IPS-18a (cell line): ENCODE measurements around the gene NFKB2.

Source experiments
- H3K27ac ChIP-seq: one replicate; pipeline ENCODE4 v1.5.1; 2013; ENCODE audit warnings: low read length
- H3K27me3 ChIP-seq: one replicate; pipeline ENCODE4 v1.6.1; 2013; ENCODE audit warnings: mild to moderate bottlenecking, low read length; ENCODE audit not compliant: control insufficient read depth, insufficient read depth
- H3K36me3 ChIP-seq: one replicate; pipeline ENCODE4 v1.6.1; 2013; ENCODE audit warnings: low read depth, low read length; ENCODE audit not compliant: control insufficient read depth
- H3K4me1 ChIP-seq: one replicate; pipeline ENCODE4 v1.6.1; 2013; ENCODE audit warnings: low read depth, low read length; ENCODE audit not compliant: control insufficient read depth
- H3K4me3 ChIP-seq: one replicate; pipeline ENCODE4 v1.5.1; 2013; ENCODE audit warnings: low read length
- H3K9ac ChIP-seq: one replicate; pipeline ENCODE4 v1.6.1; 2013; ENCODE audit warnings: mild to moderate bottlenecking, low read length, moderate library complexity
- H3K9me3 ChIP-seq: one replicate; pipeline ENCODE4 v1.6.1; 2013; ENCODE audit warnings: low read depth, low read length; ENCODE audit not compliant: control insufficient read depth

The NFKB2 gene

GRCh38 chr10:102420714-102421506 lies 25.4 kb downstream of the NFKB2 start, which contains the start of gene FBXL15:
TSS of gene FBXL15 (plus strand) at chr10:102420836. CDS start at chr10:102421130, 294 bp downstream.
- Histone ChIP-seq H3K27ac (peak within 1 kb of the TSS; percentile 12), H3K9me3 (no peaks in the 10 kb centered on the region), H3K27me3 (peaks cover 14% of the 10 kb centered on the region), H3K9ac (peak within 1 kb of the TSS; percentile 63), H3K4me3 (peak within 1 kb of the TSS; percentile 84), H3K4me1 (peaks cover 5% of the 10 kb centered on the region), H3K36me3 (peaks cover 3% of the 10 kb centered on the region)

DNA sequence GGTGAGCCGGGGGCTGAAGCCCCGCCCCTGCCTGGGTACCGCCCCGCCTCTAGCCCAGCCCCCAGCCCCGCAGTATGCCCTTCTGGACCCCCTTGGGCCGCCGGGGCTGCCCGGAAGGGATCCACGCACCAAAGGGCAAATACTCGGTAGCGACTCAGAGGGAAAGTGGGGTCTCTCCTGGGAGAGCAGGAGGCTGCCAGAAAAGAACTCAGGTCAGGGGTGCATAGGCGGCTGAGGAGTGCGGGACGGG lies 25.9 kb downstream of the NFKB2 start:
- H3K4me1 ChIP-seq, result peaks cover 5% of the 10 kb centered on the region
- peaks cover 3% of the 10 kb centered on the region for H3K36me3 ChIP-seq
- H3K9ac ChIP-seq, result peak overlapping the region; percentile 63
- H3K4me3 ChIP-seq, result peak overlapping the region; percentile 84
- no peak overlapping the region for H3K27ac ChIP-seq
- H3K9me3 ChIP-seq, result no peaks in the 10 kb centered on the region
- peaks cover 14% of the 10 kb centered on the region for H3K27me3 ChIP-seq

DNA sequence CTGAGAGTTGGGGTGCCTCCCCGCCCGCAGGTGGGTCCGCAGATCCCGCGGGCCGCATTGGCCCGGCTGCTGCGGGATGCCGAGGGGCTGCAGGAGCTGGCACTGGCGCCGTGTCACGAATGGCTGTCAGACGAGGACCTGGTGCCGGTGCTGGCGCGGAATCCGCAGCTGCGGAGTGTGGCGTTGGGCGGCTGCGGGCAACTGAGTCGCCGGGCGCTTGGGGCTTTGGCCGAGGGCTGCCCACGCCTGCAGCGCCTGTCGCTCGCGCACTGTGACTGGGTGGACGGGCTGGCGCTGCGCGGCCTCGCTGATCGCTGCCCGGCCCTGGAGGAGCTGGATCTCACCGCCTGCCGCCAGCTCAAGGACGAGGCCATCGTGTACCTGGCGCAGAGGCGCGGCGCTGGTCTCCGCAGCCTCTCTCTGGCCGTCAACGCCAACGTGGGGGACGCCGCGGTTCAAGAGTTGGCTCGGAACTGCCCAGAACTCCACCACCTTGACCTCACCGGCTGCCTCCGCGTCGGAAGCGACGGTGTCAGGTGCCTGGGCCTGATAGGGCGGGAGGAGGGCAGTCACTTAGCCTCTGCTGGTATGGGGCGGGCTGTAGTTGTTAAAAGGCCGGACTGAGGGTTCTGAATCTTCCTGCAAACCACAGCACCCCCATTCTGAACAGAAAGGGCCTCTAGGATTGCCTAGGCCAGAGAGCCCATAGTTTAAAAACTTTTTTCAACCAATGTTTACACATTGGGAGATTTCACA lies 26.4 kb downstream of the NFKB2 start:
- peak overlapping the region; percentile 63 for H3K9ac ChIP-seq
- peaks cover 5% of the 10 kb centered on the region for H3K4me1 ChIP-seq

GRCh38 chr10:102422545-102423129 lies 27.1 kb downstream of the NFKB2 start:
- H3K4me3 ChIP-seq, result peak overlapping the region; percentile 84
- H3K36me3 ChIP-seq, result peaks cover 3% of the 10 kb centered on the region
- H3K9ac ChIP-seq, result no peak overlapping the region
- peaks cover 14% of the 10 kb centered on the region for H3K27me3 ChIP-seq
- no peak overlapping the region for H3K27ac ChIP-seq
- H3K9me3 ChIP-seq, result no peaks in the 10 kb centered on the region
- peaks cover 5% of the 10 kb centered on the region for H3K4me1 ChIP-seq

More for the DNA sequence above, 26.4 kb downstream of the NFKB2 start:
- peak overlapping the region; percentile 84 for H3K4me3 ChIP-seq
- H3K27ac ChIP-seq, result no peak overlapping the region
- peaks cover 3% of the 10 kb centered on the region for H3K36me3 ChIP-seq
- peaks cover 14% of the 10 kb centered on the region for H3K27me3 ChIP-seq
- no peaks in the 10 kb centered on the region for H3K9me3 ChIP-seq

DNA sequence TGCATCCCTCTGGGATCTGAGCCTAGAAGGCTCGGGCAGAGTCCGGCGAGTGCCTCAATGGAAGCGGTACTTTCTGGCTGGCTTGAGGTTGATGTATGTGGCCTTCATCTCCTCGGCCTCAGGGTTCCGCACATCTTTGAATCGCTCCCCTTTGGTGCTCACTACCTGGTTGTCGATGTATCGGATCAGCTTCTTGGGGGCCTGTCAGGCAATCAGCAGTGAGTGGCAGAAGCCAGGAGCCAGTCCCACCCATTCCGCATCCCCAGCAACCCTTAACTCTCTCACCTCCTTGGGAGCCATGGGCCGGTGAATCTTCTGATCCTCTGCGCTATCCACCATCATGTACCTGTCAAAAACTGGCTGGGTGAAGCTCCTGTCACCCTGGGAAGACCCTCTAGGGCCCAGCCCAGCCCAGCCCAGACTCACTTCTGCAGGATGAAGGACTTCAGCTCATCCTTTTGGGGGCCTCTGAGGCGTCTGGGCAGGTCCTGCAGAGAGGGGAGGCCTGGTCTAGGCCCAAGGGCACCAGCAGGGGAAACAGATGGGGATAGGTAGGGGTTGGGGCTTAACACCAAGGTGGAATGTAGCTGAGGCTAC lies 28.0 kb downstream of the NFKB2 start:
- Histone ChIP-seq H3K27ac (no peak overlapping the region), H3K4me3 (no peak overlapping the region), H3K27me3 (peaks cover 7% of the 10 kb centered on the region), H3K9ac (no peak overlapping the region), H3K9me3 (no peaks in the 10 kb centered on the region), H3K4me1 (peaks cover 5% of the 10 kb centered on the region), H3K36me3 (peaks cover 3% of the 10 kb centered on the region)

DNA sequence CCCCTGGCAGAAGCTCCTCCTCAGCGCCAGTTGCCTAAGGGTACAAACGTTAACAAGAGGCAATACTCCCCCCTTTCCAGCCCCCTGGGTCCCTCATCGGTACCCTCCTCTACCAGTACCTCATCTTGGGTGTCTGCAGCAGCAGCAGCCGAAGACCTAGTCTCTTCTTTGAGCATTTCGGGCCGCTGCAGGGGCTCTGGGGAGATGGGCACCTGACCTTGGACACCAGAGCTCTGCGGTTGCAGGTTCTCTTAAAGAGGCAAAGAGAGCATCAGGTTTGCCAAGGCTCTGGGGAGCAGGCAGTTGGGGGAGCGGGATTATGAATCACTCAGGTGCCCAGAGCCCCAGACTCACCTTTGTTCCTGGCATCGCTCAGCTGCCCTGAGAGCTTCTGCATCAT lies 28.6 kb downstream of the NFKB2 start:
- H3K27me3 ChIP-seq, result peaks cover 7% of the 10 kb centered on the region
- H3K4me1 ChIP-seq, result peaks cover 5% of the 10 kb centered on the region
- no peak overlapping the region for H3K27ac ChIP-seq
- H3K36me3 ChIP-seq, result peaks cover 3% of the 10 kb centered on the region
- no peaks in the 10 kb centered on the region for H3K9me3 ChIP-seq
- no peak overlapping the region for H3K4me3 ChIP-seq
- no peak overlapping the region for H3K9ac ChIP-seq

GRCh38 chr10:102424916-102425315 lies 29.4 kb downstream of the NFKB2 start:
- H3K9me3 ChIP-seq, result no peaks in the 10 kb centered on the region
- peaks cover 3% of the 10 kb centered on the region for H3K36me3 ChIP-seq
- H3K9ac ChIP-seq, result no peak overlapping the region
- H3K27me3 ChIP-seq, result peaks cover 7% of the 10 kb centered on the region
- no peak overlapping the region for H3K4me3 ChIP-seq
- peaks cover 5% of the 10 kb centered on the region for H3K4me1 ChIP-seq
- no peak overlapping the region for H3K27ac ChIP-seq

DNA sequence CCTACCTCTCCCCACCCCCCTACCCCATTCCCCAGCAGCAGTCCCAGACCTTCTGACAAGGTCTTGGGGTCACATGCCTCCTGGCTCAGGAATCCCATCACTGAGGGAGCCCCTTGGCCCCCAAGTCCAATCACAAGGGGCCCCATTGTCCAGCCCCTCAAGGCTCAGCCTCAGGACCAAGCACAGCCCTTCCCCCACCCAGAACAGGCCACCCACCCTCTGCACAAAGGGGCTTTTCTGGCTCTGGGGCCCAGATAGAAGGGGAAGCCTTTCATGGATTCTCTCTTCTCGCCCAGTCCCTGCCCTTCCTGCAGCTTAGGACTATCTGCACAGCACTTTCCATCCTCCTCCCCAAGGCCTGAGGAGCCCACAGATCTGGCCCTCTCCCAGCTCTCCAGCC lies 29.9 kb downstream of the NFKB2 start:
- H3K9ac ChIP-seq, result no peak overlapping the region

DNA sequence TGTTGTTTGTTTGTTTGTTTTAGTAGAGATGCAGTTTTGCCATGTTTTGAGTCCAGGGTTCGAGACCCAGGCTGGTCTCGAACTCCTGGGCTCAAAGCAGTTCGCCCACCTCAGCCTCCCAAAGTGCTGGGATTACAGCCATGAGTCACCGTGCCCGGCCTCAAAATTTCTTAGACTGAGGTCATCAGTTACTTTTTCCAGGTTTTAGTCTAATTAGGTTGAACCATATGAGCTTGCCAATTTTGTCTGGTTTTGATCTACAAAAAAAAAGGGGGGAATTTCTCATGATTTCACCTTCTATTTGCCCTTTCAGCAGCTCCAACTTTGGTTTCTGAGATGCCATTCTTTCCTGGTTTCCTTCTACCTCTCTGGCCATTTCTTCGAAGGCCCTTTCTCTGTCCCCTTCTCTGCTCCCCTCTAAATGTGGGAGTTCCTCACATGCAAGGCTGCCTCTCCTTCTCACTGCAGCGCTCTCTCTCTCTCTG lies 31.3 kb downstream of the NFKB2 start:
- Histone ChIP-seq H3K9me3 (no peaks in the 10 kb centered on the region), H3K36me3 (peaks cover 3% of the 10 kb centered on the region), H3K4me3 (no peak overlapping the region), H3K27me3 (peaks cover 7% of the 10 kb centered on the region), H3K9ac (no peak overlapping the region), H3K27ac (no peak overlapping the region), H3K4me1 (peaks cover 10% of the 10 kb centered on the region)

More for the DNA sequence above, 29.9 kb downstream of the NFKB2 start:
- Histone ChIP-seq H3K36me3 (peaks cover 3% of the 10 kb centered on the region), H3K27ac (no peak overlapping the region), H3K4me3 (no peak overlapping the region), H3K27me3 (peaks cover 7% of the 10 kb centered on the region), H3K9me3 (no peaks in the 10 kb centered on the region), H3K4me1 (peaks cover 5% of the 10 kb centered on the region)

- Histone ChIP-seq H3K9ac (no peak overlapping the region), H3K36me3 (peaks cover under 1% of the 10 kb centered on the region), H3K4me3 (no peak overlapping the region), H3K9me3 (no peaks in the 10 kb centered on the region), H3K27ac (no peak overlapping the region), H3K27me3 (peaks cover 17% of the 10 kb centered on the region), H3K4me1 (peaks cover 5% of the 10 kb centered on the region)
These were observed 34.0 kb downstream of the NFKB2 start for GRCh38 chr10:102429468-102429867.

GRCh38 chr10:102431452-102432124 lies 36.1 kb downstream of the NFKB2 start:
- H3K27me3 ChIP-seq, result peaks cover 37% of the 10 kb centered on the region
- peak overlapping the region; percentile 78 for H3K9ac ChIP-seq
- peak overlapping the region; percentile 28 for H3K27ac ChIP-seq
- peak overlapping the region; percentile 85 for H3K4me3 ChIP-seq
- H3K9me3 ChIP-seq, result no peaks in the 10 kb centered on the region
- H3K36me3 ChIP-seq, result no peaks in the 10 kb centered on the region
- H3K4me1 ChIP-seq, result peaks cover 14% of the 10 kb centered on the region
